ENCODE measurements around the gene CLIP4. TPM values are rescaled to one million over a fixed set of nuclear protein-coding genes. Genes with fewer than 3 reads are reported as not detected.

CLIP4 gene
- total and polyA plus RNA-seq, 11 donors, result 9.6 to 57.4 (median 42.6) TPM

GRCh38 chr2:29154610-29155009 lies 39.4 kb downstream of the CLIP4 start:
- no peak for ATAC-seq
- peaks cover 0 to 79% (median 69%) of the 10 kb centered on the region in 9 donors for H3K36me3 ChIP-seq

GRCh38 chr2:29155578-29155977 lies 40.4 kb downstream of the CLIP4 start:
- 48 to 66% (median 59%) methylated on average over 2 of the region's 2 CpGs for WGBS, 4 donors
- Histone ChIP-seq H3K4me3 (no peak overlapping the region), H3K36me3 (peaks cover 0 to 89% (median 70%) of the 10 kb centered on the region in 9 donors), H3K27me3 (no peaks in the 10 kb centered on the region), H3K4me1 (no peaks in the 10 kb centered on the region), H3K9me3 (no peaks in the 10 kb centered on the region), H3K27ac (no peak overlapping the region)
- intact Hi-C loops (cut with DNase I), result no loop called here
- TF ChIP-seq POLR2A (IDR thresholded peaks at IDR 0.05), result no peak
- TF ChIP-seq, protein P1, sequence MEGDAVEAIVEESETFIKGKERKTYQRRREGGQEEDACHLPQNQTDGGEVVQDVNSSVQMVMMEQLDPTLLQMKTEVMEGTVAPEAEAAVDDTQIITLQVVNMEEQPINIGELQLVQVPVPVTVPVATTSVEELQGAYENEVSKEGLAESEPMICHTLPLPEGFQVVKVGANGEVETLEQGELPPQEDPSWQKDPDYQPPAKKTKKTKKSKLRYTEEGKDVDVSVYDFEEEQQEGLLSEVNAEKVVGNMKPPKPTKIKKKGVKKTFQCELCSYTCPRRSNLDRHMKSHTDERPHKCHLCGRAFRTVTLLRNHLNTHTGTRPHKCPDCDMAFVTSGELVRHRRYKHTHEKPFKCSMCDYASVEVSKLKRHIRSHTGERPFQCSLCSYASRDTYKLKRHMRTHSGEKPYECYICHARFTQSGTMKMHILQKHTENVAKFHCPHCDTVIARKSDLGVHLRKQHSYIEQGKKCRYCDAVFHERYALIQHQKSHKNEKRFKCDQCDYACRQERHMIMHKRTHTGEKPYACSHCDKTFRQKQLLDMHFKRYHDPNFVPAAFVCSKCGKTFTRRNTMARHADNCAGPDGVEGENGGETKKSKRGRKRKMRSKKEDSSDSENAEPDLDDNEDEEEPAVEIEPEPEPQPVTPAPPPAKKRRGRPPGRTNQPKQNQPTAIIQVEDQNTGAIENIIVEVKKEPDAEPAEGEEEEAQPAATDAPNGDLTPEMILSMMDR (IDR thresholded peaks at IDR 0.05), result no peak
- no peak for DNase-seq
- ATAC-seq, result no peak

More at GRCh38 chr2:29154610-29155009, 39.4 kb downstream of the CLIP4 start:
- DNase-seq, result no peak
- H3K9me3 ChIP-seq, result no peaks in the 10 kb centered on the region
- H3K4me3 ChIP-seq, result no peak overlapping the region
- no peak overlapping the region for H3K27ac ChIP-seq
- H3K4me1 ChIP-seq, result no peaks in the 10 kb centered on the region
- intact Hi-C loops (cut with DNase I), result no loop called here
- TF ChIP-seq, protein P1 (IDR thresholded peaks at IDR 0.05), result no peak
- no peak for TF ChIP-seq POLR2A (IDR thresholded peaks at IDR 0.05)
- H3K27me3 ChIP-seq, result no peaks in the 10 kb centered on the region
- 79 to 100% (median 98%) methylated on average over 2 of the region's 2 CpGs for WGBS, 4 donors

DNA sequence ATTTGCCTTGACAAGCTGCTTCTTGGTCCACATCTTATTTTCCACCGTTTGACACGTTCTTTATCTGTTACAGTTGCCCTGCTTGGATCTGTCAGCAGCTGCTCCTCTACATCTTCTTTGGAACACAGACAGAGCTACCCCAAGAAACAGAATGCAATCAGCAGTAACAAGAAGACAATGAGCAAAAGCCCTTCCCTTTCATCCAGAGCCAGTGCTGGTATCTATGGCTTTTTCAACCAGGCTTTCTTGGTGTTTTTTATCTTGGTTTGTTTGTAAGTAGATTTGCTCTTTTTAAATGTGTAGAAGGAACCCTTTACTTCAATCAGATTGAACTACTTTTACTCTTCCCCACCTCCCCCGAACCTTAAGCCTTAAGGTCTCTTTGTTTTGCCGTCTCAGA lies 41.9 kb downstream of the CLIP4 start:
- WGBS, 4 donors, result 50 to 52% (median 51%) methylated on average over 4 of the region's 4 CpGs
- Histone ChIP-seq H3K36me3 (peaks cover 0 to 99% (median 71%) of the 10 kb centered on the region in 9 donors), H3K27me3 (no peaks in the 10 kb centered on the region), H3K4me3 (no peak overlapping the region), H3K27ac (no peak overlapping the region), H3K4me1 (no peaks in the 10 kb centered on the region), H3K9me3 (no peaks in the 10 kb centered on the region)
- TF ChIP-seq POLR2A (IDR thresholded peaks at IDR 0.05), result no peak
- TF ChIP-seq, protein P1 (IDR thresholded peaks at IDR 0.05), result no peak
- intact Hi-C loops (cut with DNase I), result no loop called here
- no peak for DNase-seq
- no peak for ATAC-seq

GRCh38 chr2:29159125-29159524 lies 43.9 kb downstream of the CLIP4 start:
- Histone ChIP-seq H3K9me3 (no peaks in the 10 kb centered on the region), H3K4me1 (no peaks in the 10 kb centered on the region), H3K4me3 (no peak overlapping the region), H3K27ac (no peak overlapping the region), H3K27me3 (no peaks in the 10 kb centered on the region), H3K36me3 (peaks cover 0 to 93% (median 60%) of the 10 kb centered on the region in 9 donors)
- DNase-seq (no peak), ATAC-seq (no peak)
- intact Hi-C loops (cut with DNase I), result no loop called here
- TF ChIP-seq, protein P1 (IDR thresholded peaks at IDR 0.05), result no peak
- WGBS, 4 donors, result 2 to 88% (median 49%) methylated on average over 1 of the region's 1 CpG

Data from heart left ventricle (tissue), 16 donors.